Activated CD8-positive, alpha-beta T cell treated with anti-CD3 and anti-CD28 coated beads for 36 hours (primary cell): ENCODE data around the gene KCNE2. TPM values are rescaled to one million over a fixed set of nuclear protein-coding genes. Genes with fewer than 3 reads are reported as not detected.
"Not testable (repeated sequence)": the region's sequence is repeated elsewhere in the genome, so short reads cannot be mapped to it uniquely, and the experiment has no call there.

ENCODE experiments used
- ATAC-seq: fragments of 200-7000 bp; cut with Tn5 transposase; one replicate; pipeline ENCODE4 v1.10.0; 2021; ENCODE audit warnings: mild to moderate bottlenecking, moderate library complexity
- CTCF ChIA-PET: fragments of 350-600 bp; sonication (Branson Sonifier 250); formaldehyde crosslinking; loops from one replicate; lab custom pipeline; 2021; ENCODE audit warnings: antibody characterized with exemption; lab: Charles Lee
- POLR2A ChIA-PET: fragments of 350-600 bp; sonication (Branson Sonifier 250); formaldehyde crosslinking; loops from one replicate; lab custom pipeline; 2021; ENCODE audit warnings: antibody characterized with exemption; lab: Charles Lee
- DNase-seq: peaks from one replicate; pipeline ENCODE4 v3.0.0-alpha.2; 2020
- H3K27ac Mint-ChIP-seq: one replicate; pipeline ENCODE4 v1.8.0; 2021; ENCODE audit warnings: mild to moderate bottlenecking, mixed read lengths
- H3K27me3 Mint-ChIP-seq: one replicate; pipeline ENCODE4 v1.8.0; 2021; ENCODE audit warnings: mixed read lengths
- H3K36me3 Mint-ChIP-seq: one replicate; pipeline ENCODE4 v1.8.0; 2021; ENCODE audit warnings: low read depth, mixed read lengths
- H3K4me1 Mint-ChIP-seq: one replicate; pipeline ENCODE4 v1.8.0; 2021; ENCODE audit warnings: low read depth, mixed read lengths
- H3K4me3 Mint-ChIP-seq: one replicate; pipeline ENCODE4 v1.8.0; 2021; ENCODE audit warnings: mild to moderate bottlenecking, moderate library complexity, mixed read lengths
- H3K9me3 Mint-ChIP-seq: one replicate; pipeline ENCODE4 v1.8.0; 2021; ENCODE audit warnings: mixed read lengths
- intact Hi-C: fragments of 100-400 bp; cut with micrococcal nuclease; formaldehyde crosslinking; loops from one replicate; pipeline ENCODE4 v1.10.0; 2022
- total RNA-seq, 2 experiments: library from RNA; stranded (reverse); gene quantifications; one replicate each; pipeline ENCODE4 v1.2.3, GENCODE V29; 2021

KCNE2 gene
- total RNA-seq, 2 experiments from 2014 or later, result not detected

- POLR2A ChIA-PET, H3K27ac Mint-ChIP-seq, H3K4me3 Mint-ChIP-seq, H3K36me3 Mint-ChIP-seq, H3K27me3 Mint-ChIP-seq, DNase-seq, CTCF ChIA-PET, H3K9me3 Mint-ChIP-seq, H3K4me1 Mint-ChIP-seq, ATAC-seq, intact Hi-C loops: not testable (repeated sequence)
Measured at GRCh38 chr21:34407294-34407693, 43.5 kb downstream of the KCNE2 start.

GRCh38 chr21:34417448-34418077 is 53.8 kb downstream of the KCNE2 start:
- H3K27me3 Mint-ChIP-seq, POLR2A ChIA-PET, DNase-seq, H3K4me3 Mint-ChIP-seq, CTCF ChIA-PET, H3K36me3 Mint-ChIP-seq, H3K9me3 Mint-ChIP-seq, H3K27ac Mint-ChIP-seq, intact Hi-C loops, H3K4me1 Mint-ChIP-seq: not testable (repeated sequence)
- ATAC-seq, result peak; percentile 82

Other genes starting within 250 kb of the KCNE2 start
- gene SMIM11, start 11.5 kb downstream of the KCNE2 start, total RNA-seq, result 1 to 10 TPM; 5.2 to 7.5 TPM
- gene SMIM34, start 59.9 kb downstream of the KCNE2 start, total RNA-seq, result not detected
- not detected for gene KCNE1, start 148.2 kb downstream of the KCNE2 start, total RNA-seq